CD4-positive, alpha-beta T cell treated with Interleukin-12 subunit alpha and Interleukin-12 subunit beta, for 1 hour (primary cell): ENCODE results near the gene FSIP1.

Experiments
- DNase-seq: peaks from one replicate; pipeline ENCODE4 v3.0.0-alpha.2; 2020

Gene FSIP1

GRCh38 chr15:39752991-39753390 lies 29.6 kb downstream of the FSIP1 start:
- no peak for DNase-seq

GRCh38 chr15:39752246-39752645 lies 30.4 kb downstream of the FSIP1 start:
- DNase-seq: no peak

- DNase-seq: no peak
Measured at GRCh38 chr15:39748276-39748675, 34.4 kb downstream of the FSIP1 start.

GRCh38 chr15:39747326-39747725 lies 35.3 kb downstream of the FSIP1 start:
- no peak for DNase-seq

GRCh38 chr15:39746714-39747276 lies 35.8 kb downstream of the FSIP1 start:
- DNase-seq: no peak

- no peak for DNase-seq
Measured at GRCh38 chr15:39746176-39746575, 36.5 kb downstream of the FSIP1 start.

- DNase-seq: no peak
Measured at GRCh38 chr15:39745415-39745814, 37.2 kb downstream of the FSIP1 start.

GRCh38 chr15:39744334-39745103 lies 38.1 kb downstream of the FSIP1 start:
- no peak for DNase-seq

GRCh38 chr15:39743611-39744010 lies 39.0 kb downstream of the FSIP1 start:
- DNase-seq: no peak

- no peak for DNase-seq
Measured at GRCh38 chr15:39741258-39741657, 41.4 kb downstream of the FSIP1 start.

- no peak for DNase-seq
Measured at GRCh38 chr15:39738998-39739397, 43.6 kb downstream of the FSIP1 start.

- DNase-seq: no peak
Measured at GRCh38 chr15:39737196-39737550, 45.5 kb downstream of the FSIP1 start.

GRCh38 chr15:39736412-39737195 lies 46.0 kb downstream of the FSIP1 start:
- DNase-seq: no peak

- DNase-seq: no peak
Measured at GRCh38 chr15:39735120-39735717, 47.4 kb downstream of the FSIP1 start.

GRCh38 chr15:39731266-39731665 lies 51.4 kb downstream of the FSIP1 start:
- DNase-seq: no peak

- DNase-seq: no peak
Measured at GRCh38 chr15:39730552-39730951, 52.1 kb downstream of the FSIP1 start.

GRCh38 chr15:39729500-39729899 lies 53.1 kb downstream of the FSIP1 start:
- DNase-seq: no peak

- no peak for DNase-seq
Measured at GRCh38 chr15:39728845-39729244, 53.8 kb downstream of the FSIP1 start.

GRCh38 chr15:39721893-39722292 lies 60.7 kb downstream of the FSIP1 start:
- no peak for DNase-seq

GRCh38 chr15:39720621-39721611 lies 61.7 kb downstream of the FSIP1 start:
- DNase-seq: no peak

- DNase-seq: no peak
Measured at GRCh38 chr15:39720081-39720480, 62.6 kb downstream of the FSIP1 start.

- DNase-seq: no peak
Measured at GRCh38 chr15:39719109-39719508, 63.5 kb downstream of the FSIP1 start.
